Adipose tissue (tissue), 3 donors: ENCODE results near the gene LRTM2. TPM values are rescaled to one million over a fixed set of nuclear protein-coding genes. Genes with fewer than 3 reads are reported as not detected.

Source experiments
- H3K27ac ChIP-seq: one replicate; pipeline ENCODE4 v1.5.1; 2013; ENCODE audit warnings: low read depth, low read length
- WGBS, 3 donors: extraction: QIAGEN DNeasy Blood & Tissue Kit; methylation state at CpG; one replicate each; pipeline ENCODE4 v1.1.7; 2013; 5-methylcytosine and 5-hydroxymethylcytosine counted together
- polyA plus RNA-seq, 3 donors: library from polyadenylated mRNA; stranded (reverse); fragments of 200-250 nt; gene quantifications; one replicate each; pipeline ENCODE4 v1.2.3, GENCODE V29; 2013
- donor health status: healthy with polysubstance abuse.
- donor health status: Bipolar disorder and iron deficiency.
- donor health status: healthy.

Gene LRTM2
- polyA plus RNA-seq, 3 donors: not detected

DNA sequence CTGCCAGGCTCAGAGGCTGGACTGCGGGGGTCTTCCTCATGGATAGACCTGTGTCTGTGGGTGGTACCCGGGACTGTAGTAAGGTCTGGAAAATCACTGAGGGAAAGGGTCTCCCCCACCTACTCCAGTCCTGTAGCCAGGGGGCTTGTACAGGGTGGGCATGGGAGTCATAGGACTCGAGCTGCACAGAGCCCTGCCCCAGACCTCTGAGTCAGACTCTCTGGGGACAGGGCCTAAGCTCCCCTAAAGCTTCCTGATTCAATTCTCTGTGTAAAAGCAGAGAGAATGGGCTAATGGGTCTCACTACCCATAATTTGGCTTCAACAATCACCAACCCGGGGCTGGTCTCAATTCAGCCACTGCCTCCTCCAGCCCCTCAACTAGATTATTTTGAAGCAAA, 27.0 kb downstream of the LRTM2 start:
- no peak overlapping the region for H3K27ac ChIP-seq
- 60 to 75% (median 62%) methylated on average over 4 of the region's 4 CpGs for WGBS, 3 donors

DNA sequence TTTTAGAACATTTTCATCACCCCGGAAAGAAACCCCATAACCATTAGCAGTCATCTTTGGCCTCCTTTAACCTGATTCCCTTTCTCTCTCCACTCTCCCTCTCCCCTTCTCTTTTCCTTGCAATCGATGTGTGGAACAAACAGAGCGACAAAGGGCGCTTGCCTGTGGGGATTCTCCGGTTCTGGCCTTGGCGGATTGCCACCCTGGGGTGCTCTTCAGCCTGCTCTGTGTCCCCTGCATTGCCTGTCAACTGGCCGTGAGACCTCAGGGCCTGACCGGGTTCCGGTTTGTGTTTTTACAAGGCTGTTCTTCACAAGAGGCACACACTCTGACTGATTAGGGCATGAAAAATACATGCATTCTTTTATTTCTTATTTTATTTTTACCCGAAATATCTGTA, 27.8 kb downstream of the LRTM2 start:
- 57 to 83% (median 76%) methylated on average over 10 of the region's 10 CpGs for WGBS, 3 donors
- no peak overlapping the region for H3K27ac ChIP-seq

DNA sequence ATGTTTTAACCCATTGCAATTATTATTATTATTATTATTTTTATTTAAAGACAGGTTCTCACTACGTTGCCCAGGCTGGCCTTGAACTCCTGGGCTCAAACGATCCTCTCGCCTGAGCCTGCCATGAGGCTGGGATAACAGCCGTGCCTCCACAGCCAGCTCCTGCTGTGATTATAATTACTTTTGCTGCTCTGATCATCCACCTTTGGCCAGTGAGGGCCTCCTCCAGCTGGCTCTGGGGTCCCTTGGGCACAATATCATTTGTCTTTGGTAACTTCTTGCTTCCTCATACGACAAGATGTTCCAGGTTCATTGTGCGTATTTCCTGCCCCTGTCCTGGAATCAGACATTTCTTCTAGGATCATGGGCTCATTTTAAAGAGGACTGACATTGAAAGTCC, 28.4 kb downstream of the LRTM2 start:
- no peak overlapping the region for H3K27ac ChIP-seq
- WGBS, 3 donors: 57 to 80% (median 76%) methylated on average over 6 of the region's 6 CpGs

DNA sequence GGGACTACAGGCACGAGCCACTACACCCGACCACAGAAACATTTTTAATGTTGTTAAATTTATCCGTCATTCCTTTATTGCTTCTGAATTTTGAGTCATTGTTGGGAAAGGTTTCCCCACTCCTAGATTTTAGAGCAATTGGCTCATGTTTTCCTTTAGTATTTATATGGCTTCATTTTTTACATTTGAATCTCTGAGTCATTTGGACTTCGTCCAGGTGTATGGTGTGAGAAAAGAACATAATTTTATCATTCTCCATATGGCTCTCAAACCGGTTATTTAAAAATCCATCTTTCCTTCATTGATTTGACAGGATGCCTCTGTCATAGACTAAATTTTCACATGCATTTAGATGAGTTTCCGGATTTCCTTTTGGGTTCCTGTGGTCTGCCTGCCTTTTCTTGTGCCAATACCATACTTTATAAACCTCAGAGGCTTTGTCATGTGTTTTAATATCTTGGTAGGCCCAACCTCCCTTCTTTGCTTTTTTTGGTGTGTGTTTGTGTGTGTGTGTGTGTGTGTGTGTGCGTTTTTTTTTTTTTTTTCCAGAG, 30.9 kb downstream of the LRTM2 start:
- no peak overlapping the region for H3K27ac ChIP-seq
- WGBS, 3 donors: 47 to 60% (median 59%) methylated on average over 7 of the region's 7 CpGs

DNA sequence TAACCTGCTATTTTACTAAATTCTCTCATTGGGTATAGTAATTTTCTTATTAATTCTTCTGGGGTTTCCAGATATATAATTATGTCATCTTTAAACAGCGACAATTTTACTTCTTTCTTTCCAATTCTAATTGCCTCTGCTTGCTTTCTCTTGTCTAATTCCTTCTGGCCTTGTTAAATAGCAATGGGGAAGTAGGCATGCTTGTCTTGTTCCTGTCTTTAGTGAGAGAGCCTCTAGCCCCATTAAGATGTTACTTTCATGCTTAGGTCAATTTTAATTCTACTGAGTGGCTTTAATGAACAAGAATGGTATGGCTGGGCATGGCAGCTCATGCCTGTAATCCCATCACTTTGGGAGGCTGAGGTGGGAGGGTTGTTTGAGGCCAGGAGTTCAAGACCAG, 31.7 kb downstream of the LRTM2 start:
- no peak overlapping the region for H3K27ac ChIP-seq
- 77 to 87% (median 85%) methylated on average over 1 of the region's 1 CpG for WGBS, 3 donors

DNA sequence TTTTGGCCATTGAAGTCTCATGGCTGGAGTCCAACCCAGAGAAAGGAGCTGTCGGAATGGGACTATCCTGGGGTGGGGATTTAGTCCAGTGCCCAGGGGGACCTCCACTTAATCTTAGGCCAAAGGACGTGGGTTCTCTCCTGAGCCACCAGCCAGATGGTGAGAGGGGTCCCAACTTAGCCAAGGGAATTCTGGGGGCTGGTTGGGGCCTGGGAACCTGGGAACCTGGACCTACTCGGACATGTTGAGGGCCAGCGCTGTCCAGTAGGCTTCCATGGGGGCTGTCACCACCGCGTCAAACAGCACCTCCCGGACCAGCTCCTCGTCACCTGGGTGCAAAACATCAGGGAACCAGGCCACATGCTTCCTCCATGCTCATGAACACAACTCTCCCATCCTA, 33.4 kb downstream of the LRTM2 start:
- H3K27ac ChIP-seq: no peak overlapping the region
- 86 to 94% (median 93%) methylated on average over 8 of the region's 8 CpGs for WGBS, 3 donors

DNA sequence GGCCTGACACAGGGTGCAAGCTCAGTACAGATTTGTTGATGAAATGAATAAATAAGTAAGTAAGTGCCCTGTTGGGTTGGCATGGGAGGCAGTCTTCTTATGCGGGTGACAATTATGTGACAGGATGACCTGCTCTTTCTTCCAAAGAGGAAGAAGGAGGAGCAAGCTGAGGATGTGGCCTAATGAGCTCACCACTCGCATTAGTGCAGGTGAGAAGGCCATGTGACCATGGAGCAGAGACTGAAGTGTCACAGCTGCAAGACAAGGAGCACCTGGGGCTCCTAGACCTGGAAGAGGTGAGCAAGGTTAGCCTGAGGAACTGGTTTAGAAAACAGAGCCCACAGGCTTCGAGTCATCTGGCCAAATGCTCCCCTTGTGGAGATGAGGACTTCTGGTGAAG, 34.9 kb downstream of the LRTM2 start:
- WGBS, 3 donors: 53 to 80% (median 75%) methylated on average over 3 of the region's 3 CpGs
- no peak overlapping the region for H3K27ac ChIP-seq

DNA sequence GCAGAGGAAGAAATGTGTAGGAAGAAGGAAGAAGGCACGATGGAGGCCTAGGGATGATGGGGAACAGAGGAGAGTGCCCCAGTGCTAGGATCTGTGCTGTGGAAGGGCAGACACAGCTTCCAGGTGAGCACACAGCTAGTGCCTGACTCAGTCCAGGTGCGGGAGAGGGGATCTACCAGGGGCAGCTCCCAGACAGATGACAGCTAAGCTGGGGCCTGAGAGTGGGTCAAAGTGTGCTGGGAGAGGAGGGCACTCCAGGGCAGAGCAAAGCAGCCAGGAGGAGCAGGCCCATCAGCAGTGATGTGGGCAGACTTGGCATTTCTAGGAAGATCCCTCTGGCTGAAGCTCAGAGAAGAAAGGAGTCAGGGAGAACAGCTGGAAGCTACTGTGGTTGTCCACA, 36.7 kb downstream of the LRTM2 start:
- 41 to 64% (median 50%) methylated on average over 2 of the region's 2 CpGs for WGBS, 3 donors
- H3K27ac ChIP-seq: no peak overlapping the region

DNA sequence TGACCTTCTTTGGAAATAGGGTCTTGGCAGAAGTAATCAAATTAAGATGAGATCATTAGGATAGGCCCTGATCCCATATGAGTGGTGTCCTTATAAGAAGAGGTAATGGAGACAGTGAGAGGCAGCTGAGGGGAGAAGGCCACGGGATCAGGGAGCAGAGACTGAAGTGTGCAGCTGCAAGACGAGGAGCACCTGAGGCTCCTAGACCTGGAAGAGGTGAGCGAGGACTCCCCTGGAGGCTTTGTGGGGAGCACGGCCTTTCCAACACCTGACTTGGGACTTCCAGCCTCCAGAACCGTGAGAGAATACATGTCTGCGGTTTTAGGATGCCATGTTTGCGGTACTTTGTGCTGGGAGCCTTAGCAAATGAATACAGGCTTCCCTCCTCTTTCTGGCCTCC, 37.5 kb downstream of the LRTM2 start:
- no peak overlapping the region for H3K27ac ChIP-seq
- WGBS, 3 donors: 81 to 92% (median 89%) methylated on average over 7 of the region's 7 CpGs

DNA sequence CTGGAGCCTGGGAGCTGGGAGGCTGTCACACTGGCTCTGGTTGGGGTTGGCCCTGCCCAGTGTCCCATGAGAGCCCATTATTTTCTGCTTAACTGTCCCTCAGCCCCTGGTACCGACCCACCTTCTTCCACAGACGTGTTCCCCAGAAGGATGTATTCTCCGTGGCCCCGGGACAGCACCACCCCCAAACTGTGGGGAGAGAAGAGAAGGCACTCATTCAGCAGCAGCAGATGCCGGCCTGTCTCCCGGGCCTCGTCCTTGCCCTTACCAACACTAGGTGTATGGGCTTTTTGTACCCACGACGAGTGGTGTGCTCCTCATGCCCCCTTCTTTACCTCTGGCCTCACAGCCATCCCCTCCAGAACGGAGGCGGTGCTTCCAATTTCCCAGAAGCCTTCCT, 38.1 kb downstream of the LRTM2 start:
- WGBS, 3 donors: 75 to 90% (median 86%) methylated on average over 11 of the region's 11 CpGs
- H3K27ac ChIP-seq: no peak overlapping the region

DNA sequence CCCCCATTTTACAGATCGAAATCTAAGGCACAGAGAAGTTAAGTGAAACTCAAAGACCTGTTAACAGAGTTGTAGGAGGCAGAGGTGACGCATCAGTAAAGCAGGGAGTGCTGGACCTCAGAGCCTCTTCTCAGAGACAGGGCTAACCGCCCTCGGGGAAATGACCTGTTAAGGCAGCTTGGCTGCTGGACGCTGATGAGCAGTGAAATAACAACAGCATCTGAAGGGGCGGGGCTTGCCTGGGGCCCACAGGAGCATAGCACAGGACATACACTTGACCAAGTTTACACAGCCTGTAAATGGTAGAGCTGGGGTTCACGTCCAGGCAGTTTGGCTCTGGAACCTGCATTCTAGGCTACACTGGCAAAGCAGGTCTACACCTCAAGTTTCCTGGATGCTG, 39.3 kb downstream of the LRTM2 start:
- WGBS, 3 donors: 68 to 80% (median 76%) methylated on average over 7 of the region's 7 CpGs
- H3K27ac ChIP-seq: no peak overlapping the region

DNA sequence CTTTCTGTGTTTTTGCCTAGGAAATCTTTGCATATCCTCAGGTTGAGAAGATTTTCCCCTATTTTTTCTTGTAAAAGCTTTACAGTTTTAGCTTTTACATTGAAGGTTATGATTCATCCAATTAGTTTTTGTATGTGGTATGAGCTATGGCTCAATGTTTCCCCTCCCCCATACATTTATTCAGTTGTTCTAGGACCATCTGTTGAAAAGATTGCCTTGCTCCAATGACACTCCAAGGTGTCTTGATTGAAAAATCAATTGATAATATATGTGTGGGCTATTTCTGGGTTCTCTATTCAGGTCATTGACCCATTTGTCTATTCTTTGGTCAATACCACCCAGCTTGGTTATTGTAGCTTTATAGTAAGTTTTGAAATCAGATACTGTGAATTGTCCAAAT, 42.6 kb downstream of the LRTM2 start:
- H3K27ac ChIP-seq: no peak overlapping the region

DNA sequence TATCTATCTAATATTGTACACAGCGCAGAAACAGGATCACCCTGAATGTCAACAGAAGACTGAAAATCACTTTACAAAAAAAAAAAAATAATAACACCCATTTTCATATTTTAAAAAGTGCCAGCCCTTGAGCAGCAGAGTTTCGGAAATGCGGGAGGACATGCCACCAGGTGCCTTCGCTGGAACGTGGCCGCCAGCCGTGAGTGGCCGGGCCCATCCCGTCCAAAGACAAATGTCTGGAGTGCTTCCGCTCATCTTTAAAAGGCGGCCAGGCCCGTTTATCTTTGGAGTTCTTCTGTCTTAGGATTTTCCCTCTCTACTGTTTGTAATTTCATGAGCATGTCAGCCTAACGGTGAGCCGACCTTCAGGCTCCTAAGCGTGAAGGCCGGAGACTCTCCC, 43.5 kb downstream of the LRTM2 start:
- no peak overlapping the region for H3K27ac ChIP-seq
- 85 to 86% (median 85%) methylated on average over 16 of the region's 16 CpGs for WGBS, 3 donors

DNA sequence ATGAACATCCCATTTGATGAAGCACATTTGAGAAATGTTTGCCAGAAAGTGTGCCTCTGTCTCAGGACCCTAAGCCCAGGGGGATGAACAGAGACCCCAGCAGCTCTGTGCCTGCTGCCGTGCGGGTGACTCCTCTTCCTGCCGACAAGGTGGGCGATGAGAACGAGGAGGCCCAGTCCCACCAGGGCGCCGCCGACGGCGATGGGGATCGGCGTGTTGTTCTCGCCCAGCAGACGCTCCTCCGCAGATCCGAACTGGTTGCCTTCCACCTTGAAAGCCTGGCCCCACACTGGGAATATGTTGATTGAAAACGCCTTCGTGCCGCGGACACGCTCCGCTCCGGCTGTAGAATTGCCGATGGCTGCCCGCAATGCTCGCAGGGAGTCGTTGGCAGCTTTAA, 44.1 kb downstream of the LRTM2 start:
- 48 to 55% (median 49%) methylated on average over 27 of the region's 27 CpGs for WGBS, 3 donors
- no peak overlapping the region for H3K27ac ChIP-seq

DNA sequence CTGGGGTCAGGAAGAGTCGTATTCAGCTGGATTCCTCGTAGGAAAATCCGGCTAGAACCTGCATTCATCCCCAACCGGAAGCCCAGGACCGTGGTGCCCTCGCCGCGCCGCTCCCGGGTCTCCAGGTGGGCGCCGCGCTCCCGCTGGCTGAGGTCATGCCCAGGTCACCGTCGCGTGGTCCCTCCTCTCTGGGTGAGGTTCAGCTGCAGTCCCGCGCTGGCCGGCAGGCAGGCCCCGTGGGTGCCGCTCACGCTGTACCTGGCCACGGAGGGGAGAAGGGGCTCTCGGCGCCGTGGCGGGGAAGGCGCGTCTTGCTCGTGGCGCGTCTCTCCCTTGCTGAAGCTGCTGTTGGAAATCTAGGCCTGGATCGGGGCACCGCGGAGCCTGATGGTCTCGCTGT, 44.5 kb downstream of the LRTM2 start:
- WGBS, 3 donors: 39 to 62% (median 54%) methylated on average over 35 to 37 of the region's 37 CpGs
- H3K27ac ChIP-seq: no peak overlapping the region

DNA sequence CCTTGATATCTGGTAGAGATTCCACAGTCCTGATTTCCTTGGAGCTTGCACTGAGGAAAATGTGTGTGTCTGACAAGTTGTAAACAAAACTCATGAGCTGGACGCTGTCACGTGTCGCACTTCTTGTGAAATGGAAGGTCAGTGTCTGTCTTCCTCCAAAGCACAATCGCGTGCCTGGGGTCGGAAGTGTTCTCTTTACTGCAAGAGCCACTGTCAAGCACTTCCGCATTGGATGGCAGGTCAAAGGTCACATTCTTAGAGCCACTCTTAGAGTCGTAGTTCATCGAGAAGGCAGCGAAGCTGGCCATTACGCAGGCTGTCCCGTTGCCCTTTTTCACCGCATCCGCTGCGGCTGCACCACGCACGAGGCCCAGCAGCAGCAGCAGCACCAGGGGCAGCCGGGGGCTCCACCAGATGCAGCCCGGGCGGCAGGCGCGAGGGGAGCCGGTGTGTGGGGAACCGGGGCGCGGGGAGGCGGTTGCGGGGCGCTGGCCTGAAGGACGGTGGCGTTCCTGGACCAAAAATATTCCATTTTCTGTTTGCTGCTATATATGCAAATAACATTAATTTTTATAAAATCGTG, 45.0 kb downstream of the LRTM2 start:
- no peak overlapping the region for H3K27ac ChIP-seq
- 80 to 86% (median 80%) methylated on average over 32 of the region's 32 CpGs for WGBS, 3 donors

DNA sequence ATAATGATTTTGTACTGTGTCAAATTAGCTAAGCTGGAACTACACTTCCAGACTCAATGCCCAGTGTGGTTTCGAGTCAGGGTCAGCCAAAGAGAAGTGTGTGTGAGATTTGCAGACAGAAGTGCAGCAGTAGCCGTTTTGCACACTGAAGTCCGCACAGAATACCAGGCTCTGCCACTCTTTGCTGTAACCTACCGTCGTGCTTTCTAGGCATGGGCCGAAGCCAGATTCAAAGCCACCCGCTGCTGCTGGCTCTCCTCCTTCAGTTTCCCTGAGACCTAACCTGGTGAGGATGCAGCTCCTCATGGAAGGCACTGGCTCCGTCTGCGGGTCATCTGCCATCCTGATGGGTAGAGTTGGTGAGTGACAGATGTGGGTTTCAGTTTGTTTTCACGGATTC, 48.8 kb downstream of the LRTM2 start:
- 86 to 95% (median 93%) methylated on average over 10 of the region's 10 CpGs for WGBS, 3 donors

DNA sequence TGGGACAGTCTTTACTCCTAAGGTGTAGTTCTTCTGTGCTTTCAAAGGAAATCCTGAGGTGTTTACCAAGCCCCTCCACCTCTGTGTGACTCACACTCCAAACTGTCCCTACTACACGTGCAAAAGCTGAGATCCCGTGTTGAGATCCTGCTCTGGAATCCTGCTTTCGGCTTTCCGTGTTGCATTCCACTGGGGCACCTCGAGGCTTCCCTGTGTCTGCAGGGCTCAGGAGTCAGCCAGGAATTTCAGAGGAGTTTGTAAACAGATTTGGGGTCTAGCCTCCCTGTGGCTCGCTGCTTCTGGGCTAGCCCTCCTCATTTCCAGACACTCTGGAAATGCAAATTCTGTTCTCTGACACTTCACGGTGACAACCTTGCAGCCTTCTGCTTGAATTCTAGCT, 49.7 kb downstream of the LRTM2 start:
- no peak overlapping the region for H3K27ac ChIP-seq
- 35 to 65% (median 64%) methylated on average over 7 of the region's 7 CpGs for whole genome bisulfite sequencing, 3 donors

More for the DNA sequence above, 48.8 kb downstream of the LRTM2 start:
- H3K27ac ChIP-seq: no peak overlapping the region

DNA sequence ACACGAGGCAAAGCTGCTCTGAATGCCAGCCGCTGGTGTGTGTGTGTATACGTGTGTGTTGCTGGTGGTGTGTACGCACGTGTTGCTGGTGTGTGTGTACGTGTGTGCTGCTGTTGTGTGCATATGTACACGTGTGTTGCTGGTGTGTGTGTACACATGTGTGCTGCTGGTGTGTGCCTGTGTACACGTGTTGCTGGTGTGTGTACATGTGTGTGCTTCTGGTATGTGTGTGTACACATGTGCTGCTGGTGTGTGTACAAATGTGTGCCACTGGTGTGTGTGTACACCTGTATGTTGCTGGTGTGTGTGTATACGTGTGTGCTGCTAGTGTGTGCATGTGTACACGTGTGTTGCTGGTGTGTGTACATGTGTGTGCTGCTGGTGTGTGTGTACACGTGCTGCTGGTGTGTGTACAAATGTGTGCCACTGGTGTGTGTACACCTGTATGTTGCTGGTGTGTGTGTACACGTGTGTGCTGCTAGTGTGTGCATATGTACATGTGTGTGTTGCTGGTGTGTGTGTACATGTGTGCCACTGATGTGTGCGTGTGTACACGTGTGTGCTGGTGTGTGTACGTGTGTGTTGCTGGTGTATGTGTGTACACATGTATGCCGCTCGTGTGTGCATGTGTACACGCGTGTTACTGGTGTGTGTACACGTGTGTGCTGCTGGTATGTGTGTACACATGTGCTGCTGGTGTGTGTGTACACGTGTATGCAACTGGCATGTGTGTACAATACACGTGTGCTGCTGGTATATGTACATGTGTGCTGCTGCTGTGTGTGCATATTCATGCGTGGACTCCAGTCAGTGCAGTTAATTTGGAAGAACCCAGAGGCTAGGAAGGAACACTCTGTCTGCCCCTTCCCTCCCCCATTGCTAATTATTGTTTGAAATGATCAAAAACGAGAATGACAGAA, 50.9 kb downstream of the LRTM2 start:
- no peak overlapping the region for H3K27ac ChIP-seq
- 80 to 90% (median 89%) methylated on average over 24 of the region's 24 CpGs for WGBS, 3 donors

DNA sequence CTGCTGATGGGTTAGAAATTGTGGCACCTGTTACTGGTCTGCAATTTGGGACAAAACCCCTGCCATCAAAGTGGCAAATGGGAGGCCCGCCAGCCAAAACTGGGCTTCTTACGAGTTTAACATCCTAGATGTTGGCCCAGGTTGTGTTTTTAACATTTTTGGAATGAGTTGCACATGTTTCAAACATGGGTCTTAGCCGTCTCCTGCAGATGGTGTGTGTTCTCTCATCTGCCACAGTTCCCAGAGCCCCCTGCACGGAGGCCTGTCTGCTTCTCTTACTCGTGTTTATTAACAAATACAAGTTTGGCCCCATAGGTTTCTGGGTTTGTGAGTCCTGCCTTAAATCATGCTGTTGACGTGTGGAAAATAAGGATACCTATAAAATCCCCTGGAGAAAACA, 51.6 kb downstream of the LRTM2 start:
- WGBS, 3 donors: 47 to 85% (median 73%) methylated on average over 6 of the region's 6 CpGs
- H3K27ac ChIP-seq: no peak overlapping the region
